Measurements from ENCODE around the gene LCP2.

The LCP2 gene

DNA sequence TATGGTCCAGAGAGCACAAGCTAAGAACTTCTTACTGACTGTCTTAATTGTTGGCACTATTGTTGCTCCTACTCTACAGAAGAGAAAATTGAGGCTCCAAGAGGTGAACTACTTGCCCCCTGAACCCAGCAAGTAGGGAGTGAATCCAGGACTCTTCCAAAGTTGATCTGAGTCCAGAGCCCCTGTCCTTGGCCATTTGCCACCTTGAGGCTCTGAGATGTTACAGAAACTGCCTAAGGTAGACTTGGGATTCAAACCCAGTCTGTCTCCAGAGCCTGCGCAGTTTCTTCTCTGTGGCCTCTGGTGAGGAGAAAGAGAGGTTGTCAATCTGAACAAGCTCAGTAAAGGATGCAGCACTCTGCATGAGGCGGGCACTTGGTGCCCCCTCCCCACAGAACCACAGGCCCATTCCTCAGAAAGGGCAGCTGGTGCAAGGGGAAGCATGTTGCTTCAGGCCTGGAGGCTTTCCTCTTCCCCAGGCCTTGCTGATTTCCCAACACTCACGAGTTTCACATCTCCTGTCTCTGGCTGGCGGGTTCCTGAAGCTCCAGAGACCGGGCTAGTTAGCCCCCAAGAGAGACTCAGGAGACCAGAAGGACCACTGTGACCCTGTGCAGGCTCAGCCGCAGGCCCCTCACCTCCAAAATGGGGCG lies 2.9 kb upstream of the LCP2 start:
- DNase-seq (ENCODE audit: low read depth), result no peak
- no peak overlapping the region for H3K4me3 ChIP-seq (ENCODE audit: low read length)
- TF ChIP-seq, protein P1, sequence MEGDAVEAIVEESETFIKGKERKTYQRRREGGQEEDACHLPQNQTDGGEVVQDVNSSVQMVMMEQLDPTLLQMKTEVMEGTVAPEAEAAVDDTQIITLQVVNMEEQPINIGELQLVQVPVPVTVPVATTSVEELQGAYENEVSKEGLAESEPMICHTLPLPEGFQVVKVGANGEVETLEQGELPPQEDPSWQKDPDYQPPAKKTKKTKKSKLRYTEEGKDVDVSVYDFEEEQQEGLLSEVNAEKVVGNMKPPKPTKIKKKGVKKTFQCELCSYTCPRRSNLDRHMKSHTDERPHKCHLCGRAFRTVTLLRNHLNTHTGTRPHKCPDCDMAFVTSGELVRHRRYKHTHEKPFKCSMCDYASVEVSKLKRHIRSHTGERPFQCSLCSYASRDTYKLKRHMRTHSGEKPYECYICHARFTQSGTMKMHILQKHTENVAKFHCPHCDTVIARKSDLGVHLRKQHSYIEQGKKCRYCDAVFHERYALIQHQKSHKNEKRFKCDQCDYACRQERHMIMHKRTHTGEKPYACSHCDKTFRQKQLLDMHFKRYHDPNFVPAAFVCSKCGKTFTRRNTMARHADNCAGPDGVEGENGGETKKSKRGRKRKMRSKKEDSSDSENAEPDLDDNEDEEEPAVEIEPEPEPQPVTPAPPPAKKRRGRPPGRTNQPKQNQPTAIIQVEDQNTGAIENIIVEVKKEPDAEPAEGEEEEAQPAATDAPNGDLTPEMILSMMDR (conservative IDR thresholded peaks at IDR 0.05; ENCODE audit: low read depth, low read length), result no peak

GRCh38 chr5:170296935-170297588 lies 515 bp downstream of the LCP2 start:
- TF ChIP-seq, protein P1 (conservative IDR thresholded peaks at IDR 0.05; ENCODE audit: low read depth, low read length), result no peak
- DNase-seq (ENCODE audit: low read depth), result no peak
- H3K4me3 ChIP-seq (ENCODE audit: low read length), result no peak overlapping the region

DNA sequence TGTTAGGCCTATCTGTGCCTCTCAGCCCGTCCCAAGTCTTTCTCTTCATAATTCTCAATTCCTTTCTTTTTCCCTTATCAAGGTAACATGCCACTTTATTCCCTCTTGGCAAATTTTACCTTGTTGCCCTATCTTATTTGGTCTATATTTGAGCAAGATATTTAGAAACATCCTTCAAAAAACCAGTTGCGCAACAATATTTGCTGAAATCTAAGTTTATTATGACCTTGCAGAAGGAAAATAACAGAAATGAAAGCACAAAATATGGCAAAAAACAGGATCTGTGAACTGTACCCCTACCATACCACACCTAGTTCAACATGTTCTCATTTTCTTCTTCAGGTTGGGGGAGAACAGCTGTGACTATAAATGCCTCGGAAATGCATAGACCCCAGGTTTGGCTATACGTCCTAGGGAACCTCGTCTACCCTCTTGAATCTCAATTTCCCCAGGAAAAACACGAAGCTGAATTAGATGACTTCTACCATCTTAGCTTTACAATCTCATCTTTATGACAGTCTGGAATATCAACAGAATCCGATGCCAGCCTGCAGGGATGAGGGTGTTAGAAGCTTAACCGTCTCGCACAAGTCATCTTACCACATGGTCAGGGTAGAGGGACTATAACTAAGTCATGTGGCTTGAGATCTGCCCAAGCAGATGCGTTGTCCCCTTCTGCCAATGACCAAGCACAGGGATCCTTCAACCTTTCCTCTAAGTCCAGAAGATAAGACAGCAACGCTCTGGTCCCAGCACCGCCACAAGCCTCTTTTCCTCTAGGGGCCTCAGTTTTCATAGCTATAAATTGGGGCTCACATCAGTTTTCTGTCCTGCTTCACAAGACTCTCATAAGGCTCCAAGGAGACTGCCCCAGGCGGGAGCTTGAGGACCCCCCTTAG lies 1.3 kb downstream of the LCP2 start:
- TF ChIP-seq, protein P1 (conservative IDR thresholded peaks at IDR 0.05; ENCODE audit: low read depth, low read length), result no peak
- H3K4me3 ChIP-seq (ENCODE audit: low read length), result no peak overlapping the region
- DNase-seq (ENCODE audit: low read depth), result no peak

- TF ChIP-seq, protein P1 (conservative IDR thresholded peaks at IDR 0.05; ENCODE audit: low read depth, low read length), result no peak
- no peak overlapping the region for H3K4me3 ChIP-seq (ENCODE audit: low read length)
- DNase-seq (ENCODE audit: low read depth), result no peak
Measured at GRCh38 chr5:170294556-170294955, 3.0 kb downstream of the LCP2 start.

DNA sequence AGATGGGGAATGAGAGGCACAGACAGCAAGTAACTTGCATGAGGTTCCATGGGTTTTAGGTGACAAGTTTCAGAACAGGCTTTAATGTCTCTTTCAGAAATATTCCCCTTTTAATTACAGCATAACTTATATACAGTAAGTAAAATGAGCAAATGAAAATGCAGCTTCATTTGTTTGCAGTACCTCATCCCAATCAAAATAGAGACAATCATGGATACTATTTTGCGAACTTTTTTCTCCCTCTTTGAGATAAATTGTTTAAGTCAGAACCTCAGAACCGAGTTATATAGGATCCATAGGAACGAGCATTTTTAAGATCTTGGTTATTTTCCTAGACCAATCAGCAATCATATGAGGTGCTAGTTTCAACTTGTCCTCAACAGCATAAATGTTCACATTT lies 3.5 kb downstream of the LCP2 start:
- no peak for DNase-seq (ENCODE audit: low read depth)
- TF ChIP-seq, protein P1 (conservative IDR thresholded peaks at IDR 0.05; ENCODE audit: low read depth, low read length), result no peak
- no peak overlapping the region for H3K4me3 ChIP-seq (ENCODE audit: low read length)

- TF ChIP-seq, protein P1 (conservative IDR thresholded peaks at IDR 0.05; ENCODE audit: low read depth, low read length), result no peak
- no peak overlapping the region for H3K4me3 ChIP-seq (ENCODE audit: low read length)
- DNase-seq (ENCODE audit: low read depth), result no peak
Measured at GRCh38 chr5:170293273-170293672, 4.3 kb downstream of the LCP2 start.

All from retinal pigment epithelial cell (primary cell).